GM19043 (cell line): Measurements from ENCODE around the gene CEP68.

Source experiments
- ATAC-seq: cut with Tn5 transposase; IDR thresholded peaks from one replicate; pipeline ENCODE4 v1.9.1; 2021; ENCODE audit warnings: low read depth; ENCODE audit not compliant: unreplicated experiment

Gene CEP68

GRCh38 chr2:65075605-65076344, 19.6 kb downstream of the CEP68 start:
- no peak for ATAC-seq

- ATAC-seq: no peak
Observed at GRCh38 chr2:65076345-65076710, 20.1 kb downstream of the CEP68 start.

- ATAC-seq: no peak
Observed at GRCh38 chr2:65077898-65078297, 21.7 kb downstream of the CEP68 start.

GRCh38 chr2:65079017-65079416, 22.8 kb downstream of the CEP68 start:
- no peak for ATAC-seq

GRCh38 chr2:65081232-65081685, 25.0 kb downstream of the CEP68 start:
- no peak for ATAC-seq

GRCh38 chr2:65085148-65085547, 28.9 kb downstream of the CEP68 start:
- no peak for ATAC-seq

GRCh38 chr2:65092791-65093190, 36.6 kb downstream of the CEP68 start:
- no peak for ATAC-seq

- ATAC-seq: no peak
Observed at GRCh38 chr2:65093211-65093610, 37.0 kb downstream of the CEP68 start.

- no peak for ATAC-seq
Observed at GRCh38 chr2:65096948-65097347, 40.7 kb downstream of the CEP68 start.

GRCh38 chr2:65097844-65098243, 41.6 kb downstream of the CEP68 start:
- no peak for ATAC-seq

GRCh38 chr2:65098741-65099140, 42.5 kb downstream of the CEP68 start:
- ATAC-seq: no peak

- no peak for ATAC-seq
Observed at GRCh38 chr2:65101071-65101470, 44.9 kb downstream of the CEP68 start.

- no peak for ATAC-seq
Observed at GRCh38 chr2:65103013-65103715, 46.9 kb downstream of the CEP68 start.

GRCh38 chr2:65107530-65107929, 51.3 kb downstream of the CEP68 start:
- ATAC-seq: no peak

GRCh38 chr2:65108780-65109179, 52.6 kb downstream of the CEP68 start:
- ATAC-seq: no peak

GRCh38 chr2:65112633-65113032, 56.4 kb downstream of the CEP68 start:
- ATAC-seq: no peak

GRCh38 chr2:65113229-65113628, 57.0 kb downstream of the CEP68 start:
- ATAC-seq: no peak

- no peak for ATAC-seq
Observed at GRCh38 chr2:65113816-65114215, 57.6 kb downstream of the CEP68 start.

- no peak for ATAC-seq
Observed at GRCh38 chr2:65114921-65115320, 58.7 kb downstream of the CEP68 start.

- ATAC-seq: no peak
Observed at GRCh38 chr2:65116645-65117044, 60.4 kb downstream of the CEP68 start.

- no peak for ATAC-seq
Observed at GRCh38 chr2:65120990-65121693, 64.9 kb downstream of the CEP68 start.

- no peak for ATAC-seq
Observed at GRCh38 chr2:65122313-65122712, 66.1 kb downstream of the CEP68 start.
